Measurements from ENCODE around the gene SERP2. TPM values are rescaled to one million over a fixed set of nuclear protein-coding genes. Genes with fewer than 3 reads are reported as not detected.

SERP2 gene
- total RNA-seq, 1 experiment from 2014 or later, result 1.8 TPM

DNA sequence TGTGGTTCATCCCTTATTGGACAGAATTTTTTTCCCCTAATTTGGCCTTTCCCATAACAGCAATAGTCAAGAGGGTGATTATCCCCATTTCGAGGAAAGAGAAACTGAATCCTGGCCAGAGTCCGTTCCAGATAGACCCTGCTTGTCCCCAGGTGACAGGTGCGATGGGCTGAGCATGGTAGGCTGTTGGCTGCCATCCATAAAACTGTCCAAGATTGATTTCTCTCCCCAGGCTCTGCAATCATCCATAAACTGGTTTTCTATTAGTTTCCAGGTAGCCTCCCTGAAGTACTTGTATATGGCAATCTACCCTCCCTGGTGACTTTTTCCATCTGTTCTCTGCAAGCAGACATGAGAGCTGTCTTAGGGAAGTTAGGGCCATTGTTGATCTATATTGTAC is 25.4 kb downstream of the SERP2 start:
- Histone ChIP-seq H2BK12ac (ENCODE audit: insufficient read length, low read depth, low read length) (no peak overlapping the region), H4K8ac (replicated peaks; ENCODE audit: insufficient read length, low read depth, low read length) (no peak overlapping the region), H3K18ac (ENCODE audit: insufficient read length, low read depth, low read length) (no peak overlapping the region), H2AK5ac (ENCODE audit: insufficient read length, low read length) (no peak overlapping the region), H3K9ac (ENCODE audit: extremely low read depth, insufficient read length, low read length) (no peak overlapping the region), H3K79me1 (ENCODE audit: insufficient read depth, low read depth, low read length, poor library complexity, severe bottlenecking) (no peaks in the 10 kb centered on the region), H3K4me2 (ENCODE audit: insufficient read depth, insufficient read length, low read length) (no peak overlapping the region), H3K27ac (ENCODE audit: insufficient read length, low read depth, low read length) (no peak overlapping the region), H2BK20ac (ENCODE audit: low read depth, low read length, poor library complexity, severe bottlenecking) (no peak overlapping the region), H2BK120ac (ENCODE audit: low read depth, low read length, poor library complexity, severe bottlenecking) (no peak overlapping the region), H4K20me1 (ENCODE audit: control insufficient read depth, insufficient read depth, insufficient read length) (no peaks in the 10 kb centered on the region), H3K4ac (ENCODE audit: low read depth, low read length) (no peak overlapping the region), H3K14ac (ENCODE audit: insufficient read depth, low read length) (no peak overlapping the region), H4K91ac (ENCODE audit: insufficient read length, low read depth, low read length) (no peak overlapping the region), H3K79me2 (ENCODE audit: insufficient read depth, low read length) (no peaks in the 10 kb centered on the region), H3K9me3 (ENCODE audit: control insufficient read depth, low read depth, low read length) (no peaks in the 10 kb centered on the region), H3K23me2 (ENCODE audit: insufficient read length, low read depth, low read length, poor library complexity, severe bottlenecking) (no peaks in the 10 kb centered on the region), H2BK15ac (ENCODE audit: low read depth, low read length) (no peak overlapping the region), H2BK5ac (ENCODE audit: insufficient read length, low read length) (no peak overlapping the region), H3K56ac (ENCODE audit: insufficient read length, low read depth, low read length) (no peak overlapping the region), H3K27me3 (ENCODE audit: insufficient read depth, low read length) (no peaks in the 10 kb centered on the region), H3T11ph (ENCODE audit: low read length) (no peak overlapping the region), H3K4me1 (ENCODE audit: insufficient read depth, low read length) (peaks cover 11% of the 10 kb centered on the region), H4K5ac (ENCODE audit: insufficient read length, low read depth, low read length) (no peak overlapping the region), H2AFZ (ENCODE audit: low read length) (no peak overlapping the region), H3K23ac (ENCODE audit: insufficient read length, low read depth, low read length) (no peak overlapping the region)
- no peak overlapping the region for H3K27ac Mint-ChIP-seq
- H3K27me3 Mint-ChIP-seq (ENCODE audit: low read depth), result peaks cover 4% of the 10 kb centered on the region; the same call in 1 of the 2 replicates
- H3K4me3 Mint-ChIP-seq, result no peak overlapping the region
- no CpG with 5 or more reads among the region's 3 CpGs for WGBS (ENCODE audit: extremely low coverage, insufficient read length, low lambda C conversion rate)
- peaks cover 48 to 50% of the 10 kb centered on the region in 2 experiments for H3K4me1 Mint-ChIP-seq
- H3K36me3 Mint-ChIP-seq (ENCODE audit: insufficient read depth in 1 of 3, low read depth in 3 of 3), result no peaks in the 10 kb centered on the region
- DNase-seq, result no peak
- H3K9me3 Mint-ChIP-seq, result no peaks in the 10 kb centered on the region; a peak in 1 of 5 replicates
- TF ChIP-seq, protein P1, sequence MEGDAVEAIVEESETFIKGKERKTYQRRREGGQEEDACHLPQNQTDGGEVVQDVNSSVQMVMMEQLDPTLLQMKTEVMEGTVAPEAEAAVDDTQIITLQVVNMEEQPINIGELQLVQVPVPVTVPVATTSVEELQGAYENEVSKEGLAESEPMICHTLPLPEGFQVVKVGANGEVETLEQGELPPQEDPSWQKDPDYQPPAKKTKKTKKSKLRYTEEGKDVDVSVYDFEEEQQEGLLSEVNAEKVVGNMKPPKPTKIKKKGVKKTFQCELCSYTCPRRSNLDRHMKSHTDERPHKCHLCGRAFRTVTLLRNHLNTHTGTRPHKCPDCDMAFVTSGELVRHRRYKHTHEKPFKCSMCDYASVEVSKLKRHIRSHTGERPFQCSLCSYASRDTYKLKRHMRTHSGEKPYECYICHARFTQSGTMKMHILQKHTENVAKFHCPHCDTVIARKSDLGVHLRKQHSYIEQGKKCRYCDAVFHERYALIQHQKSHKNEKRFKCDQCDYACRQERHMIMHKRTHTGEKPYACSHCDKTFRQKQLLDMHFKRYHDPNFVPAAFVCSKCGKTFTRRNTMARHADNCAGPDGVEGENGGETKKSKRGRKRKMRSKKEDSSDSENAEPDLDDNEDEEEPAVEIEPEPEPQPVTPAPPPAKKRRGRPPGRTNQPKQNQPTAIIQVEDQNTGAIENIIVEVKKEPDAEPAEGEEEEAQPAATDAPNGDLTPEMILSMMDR (conservative IDR thresholded peaks at IDR 0.05), result no peak
